ENCODE data around the gene SLC38A3. TPM values are rescaled to one million over a fixed set of nuclear protein-coding genes. Genes with fewer than 3 reads are reported as not detected.

SLC38A3 gene
- total and polyA plus RNA-seq, 2 donors (not counting 3 experiments of a cell fraction or from before 2014, with no cell fraction given), result 0.60 to 1.1 TPM

- FAIRE-seq (peak; percentile 59), DNase-seq (ENCODE audit: low read depth, low spot score) (no peak)
- Histone ChIP-seq H3K36me3 (ENCODE audit: control insufficient read depth in 2 of 2, extremely low read depth in 1 of 2, insufficient read depth in 2 of 2, low read length in 2 of 2) (peaks cover 6 to 33% of the 10 kb centered on the region in 2 experiments), H3K4me1 (ENCODE audit: control insufficient read depth, extremely low read depth, insufficient read depth, low read length) (peaks cover 39% of the 10 kb centered on the region), H3K9ac (replicated peaks; ENCODE audit: extremely low read depth, insufficient read depth, low read length) (no peak overlapping the region), H3K9me3 (replicated peaks; ENCODE audit: control insufficient read depth, insufficient read depth, low read length) (no peaks in the 10 kb centered on the region), H3K4me3 (replicated peaks in 1 of 3; ENCODE audit: insufficient read depth in 1 of 3, low read depth in 1 of 3, low read length in 3 of 3) (no peak overlapping the region), H3K4me2 (ENCODE audit: insufficient read depth, low read length) (no peak overlapping the region), H3K27me3 (ENCODE audit: control insufficient read depth in 2 of 2, insufficient read depth in 2 of 2, low read length in 2 of 2) (no peaks in the 10 kb centered on the region), H2AFZ (ENCODE audit: low read depth, low read length) (no peak overlapping the region), H4K20me1 (replicated peaks; ENCODE audit: control insufficient read depth, extremely low read depth, insufficient read depth, low read length) (no peaks in the 10 kb centered on the region), H3K9me1 (replicated peaks; ENCODE audit: control insufficient read depth, extremely low read depth, insufficient read depth, low read length) (no peaks in the 10 kb centered on the region), H3K79me2 (ENCODE audit: control insufficient read depth, insufficient read depth, low read length) (peaks cover 48% of the 10 kb centered on the region), H3K27ac (ENCODE audit: insufficient read depth, low read depth, low read length) (peak overlapping the region; percentile 99)
- intact Hi-C loops (cut with micrococcal nuclease), result no loop called here
- TF ChIP-seq POLR2AphosphoS5 (IDR thresholded peaks at IDR 0.05; ENCODE audit: insufficient read depth, low read depth, low read length), result no peak
- TF ChIP-seq EZH2 (IDR thresholded peaks at IDR 0.05; ENCODE audit: borderline replicate concordance, low read depth, low read length, severe bottlenecking), result no peak
- TF ChIP-seq MAX (IDR thresholded peaks at IDR 0.05; ENCODE audit: insufficient read depth, insufficient read length), result no peak
- no peak for TF ChIP-seq GATA2 (IDR thresholded peaks at IDR 0.05; ENCODE audit: insufficient read depth, insufficient read length, low read depth, low read length)
- no peak for TF ChIP-seq JUN (IDR thresholded peaks at IDR 0.05; ENCODE audit: borderline replicate concordance, insufficient read depth, insufficient read length, low read depth)
- no peak for TF ChIP-seq FOS (IDR thresholded peaks at IDR 0.05; ENCODE audit: borderline replicate concordance, insufficient read depth, low read length)
- no peak for TF ChIP-seq MYC (IDR thresholded peaks at IDR 0.05; ENCODE audit: low read depth, low read length)
- TF ChIP-seq CTCF (IDR thresholded peaks at IDR 0.05; ENCODE audit: extremely low read depth in 1 of 2, insufficient read depth in 1 of 2, low read depth in 1 of 2, low read length in 2 of 2), result no peak
- no peak for TF ChIP-seq POLR2A (IDR thresholded peaks at IDR 0.05; ENCODE audit: low read depth, low read length)
- dilution Hi-C loops (cut with MboI; ENCODE audit: extremely low pct_ligation_motif_present, low sequenced_read_pairs), result no loop called here
- no TSS peak for BruUV-seq (replicated peaks)
- ChIA-PET POLR2A (interaction anchor here (0.8 kb wide), 1 partner anchor 9 kb away, joined by 3 read pairs; no protein-coding TSS in a partner anchor), CTCF (interaction anchor here (0.7 to 2.0 kb wide), 6 partner anchors 9 to 52 kb away, joined by 3 to 7 read pairs (median 3); partner anchors contain the start of gene GNAT1)
These were observed 32.3 kb upstream of the SLC38A3 start for GRCh38 chr3:50172626-50173220.
